MCF 10A (cell line): Measurements from ENCODE around the gene LRRC17. TPM values are rescaled to one million over a fixed set of nuclear protein-coding genes. Genes with fewer than 3 reads are reported as not detected.
"Not testable (repeated sequence)": the region's sequence is repeated elsewhere in the genome, so short reads cannot be mapped to it uniquely, and the experiment has no call there.

Experiments
- BruUV-seq: library from RNA; stranded (reverse); fragments of 400-500 nt; replicated peaks from 2 replicates; lab custom pipeline; 2021; lab: Mats Ljungman, UMichigan
- CTCF ChIA-PET: fragments of 300-600 bp; sonication (Branson Sonifier 250); formaldehyde crosslinking; extraction: SDS; loops from one replicate; lab custom pipeline; 2021; ENCODE audit warnings: antibody characterized with exemption, inconsistent platforms; lab: Yijun Ruan, JAX
- POLR2A ChIA-PET: fragments of 300-600, 350-650 bp; sonication (Branson Sonifier 250); formaldehyde crosslinking; extraction: SDS; loops from one replicate; lab custom pipeline; 2020; ENCODE audit warnings: antibody characterized with exemption, inconsistent platforms; lab: Yijun Ruan, JAX
- DNase-seq: peaks from one replicate; pipeline ENCODE4 v3.0.0-alpha.2; 2018; ENCODE audit not compliant: unreplicated experiment
- H3K27ac Mint-ChIP-seq: one replicate; pipeline ENCODE4 v1.8.0; 2022; ENCODE audit warnings: mild to moderate bottlenecking, low read depth, mixed read lengths; ENCODE audit not compliant: unreplicated experiment
- H3K27me3 Mint-ChIP-seq: one replicate; pipeline ENCODE4 v1.8.0; 2022; ENCODE audit warnings: mixed read lengths; ENCODE audit not compliant: insufficient read depth, unreplicated experiment
- H3K36me3 Mint-ChIP-seq: one replicate; pipeline ENCODE4 v1.8.0; 2022; ENCODE audit warnings: mild to moderate bottlenecking, moderate library complexity, mixed read lengths; ENCODE audit not compliant: insufficient read depth, unreplicated experiment
- H3K4me1 Mint-ChIP-seq: one replicate; pipeline ENCODE4 v1.8.0; 2022; ENCODE audit warnings: mixed read lengths; ENCODE audit not compliant: insufficient read depth, unreplicated experiment
- H3K4me3 Mint-ChIP-seq: one replicate; pipeline ENCODE4 v1.8.0; 2022; ENCODE audit warnings: mild to moderate bottlenecking, moderate library complexity, mixed read lengths; ENCODE audit not compliant: unreplicated experiment
- H3K9me3 Mint-ChIP-seq: one replicate; pipeline ENCODE4 v1.8.0; 2022; ENCODE audit warnings: mixed read lengths; ENCODE audit not compliant: unreplicated experiment
- intact Hi-C: fragments of 100-400 bp; cut with micrococcal nuclease; formaldehyde crosslinking; loops from 2 replicates; pipeline ENCODE4 v1.14.1; 2022
- total RNA-seq: library from RNA; stranded (reverse); gene quantifications from 2 replicates; pipeline ENCODE4 v1.2.3, GENCODE V29; 2022
- TF ChIP-seq, protein P1 (sequence below): fragments of 200-600 bp; IDR thresholded peaks from one replicate; pipeline ENCODE4 v1.8.0; 2022; ENCODE audit warnings: antibody characterized with exemption, mild to moderate bottlenecking; ENCODE audit not compliant: unreplicated experiment

The LRRC17 gene
- total RNA-seq, 1 experiment from 2014 or later: 0.21 TPM

DNA sequence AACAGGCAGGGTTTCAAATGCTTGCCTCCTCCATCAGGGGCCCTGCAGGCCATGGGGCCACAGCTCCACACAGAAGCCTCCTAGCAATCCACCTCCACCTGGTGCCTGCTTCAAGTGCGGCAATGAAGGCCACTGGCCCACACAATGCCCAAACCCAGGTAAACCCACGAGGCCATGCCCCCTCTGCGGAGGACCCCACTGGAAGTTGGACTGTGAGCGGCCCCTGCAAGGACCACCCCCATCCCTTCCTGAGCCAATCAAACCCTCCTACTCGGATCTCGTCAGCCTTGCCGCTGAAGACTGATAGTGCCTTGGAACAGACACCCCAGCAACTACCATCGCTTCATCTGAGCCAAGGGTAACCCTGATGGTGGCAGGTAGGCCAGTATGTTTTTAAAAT, 63.1 kb downstream of the LRRC17 start:
- BruUV-seq: no TSS peak

DNA sequence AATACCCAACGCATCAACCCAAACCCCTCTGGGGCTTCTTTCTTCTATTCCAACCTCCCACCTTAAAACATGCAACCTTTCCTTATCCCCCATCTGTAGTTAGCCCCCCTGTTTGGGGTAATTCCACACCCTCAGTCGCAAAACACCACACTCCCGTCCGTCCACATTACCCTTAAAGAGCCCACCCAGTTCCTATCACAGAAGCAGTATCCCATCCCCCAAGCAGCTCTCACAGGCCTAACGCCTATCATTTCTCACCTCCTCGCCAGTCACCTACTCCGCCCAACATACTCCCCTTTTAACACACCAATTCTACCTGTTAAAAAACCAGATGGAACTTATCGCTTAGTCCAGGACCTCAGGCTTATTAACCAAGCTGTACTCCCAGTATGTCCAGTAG, 63.7 kb downstream of the LRRC17 start:
- no peak for DNase-seq
- intact Hi-C loops: no loop called here
- peaks cover 6% of the 10 kb centered on the region for H3K9me3 Mint-ChIP-seq
- H3K27ac Mint-ChIP-seq: peak overlapping the region; percentile 37
- POLR2A ChIA-PET: no interaction called here
- peaks cover 9% of the 10 kb centered on the region for H3K4me1 Mint-ChIP-seq
- no peaks in the 10 kb centered on the region for H3K27me3 Mint-ChIP-seq
- CTCF ChIA-PET: no interaction called here
- H3K36me3 Mint-ChIP-seq: no peaks in the 10 kb centered on the region
- no peak overlapping the region for H3K4me3 Mint-ChIP-seq
- BruUV-seq: no TSS peak
- TF ChIP-seq, protein P1, sequence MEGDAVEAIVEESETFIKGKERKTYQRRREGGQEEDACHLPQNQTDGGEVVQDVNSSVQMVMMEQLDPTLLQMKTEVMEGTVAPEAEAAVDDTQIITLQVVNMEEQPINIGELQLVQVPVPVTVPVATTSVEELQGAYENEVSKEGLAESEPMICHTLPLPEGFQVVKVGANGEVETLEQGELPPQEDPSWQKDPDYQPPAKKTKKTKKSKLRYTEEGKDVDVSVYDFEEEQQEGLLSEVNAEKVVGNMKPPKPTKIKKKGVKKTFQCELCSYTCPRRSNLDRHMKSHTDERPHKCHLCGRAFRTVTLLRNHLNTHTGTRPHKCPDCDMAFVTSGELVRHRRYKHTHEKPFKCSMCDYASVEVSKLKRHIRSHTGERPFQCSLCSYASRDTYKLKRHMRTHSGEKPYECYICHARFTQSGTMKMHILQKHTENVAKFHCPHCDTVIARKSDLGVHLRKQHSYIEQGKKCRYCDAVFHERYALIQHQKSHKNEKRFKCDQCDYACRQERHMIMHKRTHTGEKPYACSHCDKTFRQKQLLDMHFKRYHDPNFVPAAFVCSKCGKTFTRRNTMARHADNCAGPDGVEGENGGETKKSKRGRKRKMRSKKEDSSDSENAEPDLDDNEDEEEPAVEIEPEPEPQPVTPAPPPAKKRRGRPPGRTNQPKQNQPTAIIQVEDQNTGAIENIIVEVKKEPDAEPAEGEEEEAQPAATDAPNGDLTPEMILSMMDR: no peak

More for the DNA sequence above, 63.1 kb downstream of the LRRC17 start:
- intact Hi-C loops: no loop called here
- Mint-ChIP-seq H3K4me3 (no peak overlapping the region), H3K27ac (peak overlapping the region; percentile 37), H3K27me3 (no peaks in the 10 kb centered on the region), H3K4me1 (peaks cover 9% of the 10 kb centered on the region), H3K9me3 (peaks cover 6% of the 10 kb centered on the region), H3K36me3 (no peaks in the 10 kb centered on the region)
- CTCF ChIA-PET: no interaction called here
- POLR2A ChIA-PET: no interaction called here
- TF ChIP-seq, protein P1: no peak
- no peak for DNase-seq

DNA sequence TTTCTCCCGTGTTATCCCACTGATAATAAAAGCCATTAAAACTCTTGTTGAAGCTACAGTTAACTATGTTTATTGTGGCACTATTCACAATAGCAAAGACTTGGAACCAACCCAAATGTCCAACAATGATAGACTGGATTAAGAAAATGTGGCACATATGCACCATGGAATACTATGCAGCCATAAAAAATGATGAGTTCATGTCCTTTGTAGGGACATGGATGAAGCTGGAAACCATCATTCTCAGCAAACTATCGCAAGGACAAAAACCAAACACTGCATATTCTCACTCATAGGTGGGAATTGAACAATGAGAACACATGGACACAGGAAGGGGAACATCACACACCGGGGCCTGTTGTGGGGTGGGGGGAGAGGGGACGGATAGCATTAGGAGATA, 64.8 kb downstream of the LRRC17 start:
- POLR2A ChIA-PET: interaction anchor here (0.9 kb wide), 1 partner anchor 13 kb away, joined by 3 read pairs; no protein-coding TSS in a partner anchor
- H3K9me3 Mint-ChIP-seq, H3K4me1 Mint-ChIP-seq, H3K36me3 Mint-ChIP-seq, H3K27me3 Mint-ChIP-seq, CTCF ChIA-PET, intact Hi-C loops, BruUV-seq, H3K27ac Mint-ChIP-seq, DNase-seq, H3K4me3 Mint-ChIP-seq: not testable (repeated sequence)

DNA sequence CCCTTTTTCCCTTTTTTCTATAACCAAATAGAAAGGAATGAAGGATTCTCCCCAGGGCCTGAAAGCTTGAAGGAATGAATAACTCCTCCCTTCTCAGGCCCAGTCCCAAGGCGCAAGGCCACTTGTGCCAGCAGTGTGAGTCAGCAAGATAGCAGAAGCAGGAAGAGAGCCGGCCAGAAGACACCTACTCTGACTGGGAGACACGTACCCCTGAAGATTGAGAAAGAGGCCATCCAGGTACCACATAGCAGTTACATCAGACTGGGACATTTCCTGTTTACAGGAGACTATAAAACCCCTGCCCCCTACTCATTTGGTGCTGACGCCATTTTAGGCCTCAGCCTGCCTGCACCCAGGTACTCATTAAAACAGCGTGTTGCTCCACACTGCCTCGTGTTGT, 65.5 kb downstream of the LRRC17 start:
- Mint-ChIP-seq H3K4me1 (peaks cover 9% of the 10 kb centered on the region), H3K27me3 (no peaks in the 10 kb centered on the region), H3K27ac (peak overlapping the region; percentile 86), H3K36me3 (no peaks in the 10 kb centered on the region), H3K9me3 (peaks cover 6% of the 10 kb centered on the region), H3K4me3 (no peak overlapping the region)
- CTCF ChIA-PET: no interaction called here
- TF ChIP-seq, protein P1: no peak
- POLR2A ChIA-PET: interaction anchor here (0.6 to 0.9 kb wide), 2 partner anchors 13 to 14 kb away, joined by 3 to 4 read pairs; no protein-coding TSS in a partner anchor
- intact Hi-C loops: loop anchor here (1.0 kb wide), 1 partner anchor 13 kb away; no protein-coding TSS in a partner anchor
- DNase-seq: peak; percentile 97
- BruUV-seq: no TSS peak

DNA sequence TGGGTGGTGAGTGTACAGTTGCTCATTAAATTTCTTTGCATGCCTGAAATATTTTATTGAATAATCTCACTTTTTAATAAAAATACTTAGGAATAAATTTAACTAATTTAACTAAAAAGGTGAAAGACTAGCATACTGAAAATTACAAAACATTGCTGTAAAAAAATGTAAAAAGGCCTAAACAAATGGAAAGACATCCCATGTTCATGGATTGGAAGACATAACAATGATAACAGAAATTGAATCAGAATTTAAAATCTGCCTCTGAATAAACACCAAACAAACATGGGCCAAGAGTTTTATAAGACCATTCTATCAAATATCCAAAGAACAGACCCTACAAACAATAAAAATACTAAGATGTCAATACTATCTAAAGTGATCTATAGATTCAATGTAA, 66.9 kb downstream of the LRRC17 start:
- BruUV-seq: no TSS peak
- no peaks in the 10 kb centered on the region for H3K36me3 Mint-ChIP-seq
- intact Hi-C loops: no loop called here
- H3K4me3 Mint-ChIP-seq: no peak overlapping the region
- ChIA-PET POLR2A (no interaction called here), CTCF (interaction anchor here (1.0 kb wide), 1 partner anchor 16 kb away, joined by 5 read pairs; no protein-coding TSS in a partner anchor)
- H3K27ac Mint-ChIP-seq: no peak overlapping the region
- TF ChIP-seq, protein P1: no peak
- no peaks in the 10 kb centered on the region for H3K27me3 Mint-ChIP-seq
- peaks cover 9% of the 10 kb centered on the region for H3K4me1 Mint-ChIP-seq
- peaks cover 6% of the 10 kb centered on the region for H3K9me3 Mint-ChIP-seq
- no peak for DNase-seq
